HG03469 (cell line): ENCODE measurements around the gene JAG1.
"Not testable (repeated sequence)": the region's sequence is repeated elsewhere in the genome, so short reads cannot be mapped to it uniquely, and the experiment has no call there.

Experiments used
- ATAC-seq: cut with Tn5 transposase; IDR thresholded peaks from one replicate; pipeline ENCODE4 v1.9.1; 2021; ENCODE audit warnings: mild to moderate bottlenecking, moderate library complexity, moderate number of reproducible peaks; ENCODE audit not compliant: unreplicated experiment

JAG1 gene

GRCh38 chr20:10590446-10590845 lies 83.4 kb downstream of the JAG1 start:
- ATAC-seq = not testable (repeated sequence)
